Measurements from ENCODE around the gene CNNM4. TPM values are rescaled to one million over a fixed set of nuclear protein-coding genes. Genes with fewer than 3 reads are reported as not detected.

Gene CNNM4
- total RNA-seq, 1 donor from 2014 or later: 15.5 TPM

DNA sequence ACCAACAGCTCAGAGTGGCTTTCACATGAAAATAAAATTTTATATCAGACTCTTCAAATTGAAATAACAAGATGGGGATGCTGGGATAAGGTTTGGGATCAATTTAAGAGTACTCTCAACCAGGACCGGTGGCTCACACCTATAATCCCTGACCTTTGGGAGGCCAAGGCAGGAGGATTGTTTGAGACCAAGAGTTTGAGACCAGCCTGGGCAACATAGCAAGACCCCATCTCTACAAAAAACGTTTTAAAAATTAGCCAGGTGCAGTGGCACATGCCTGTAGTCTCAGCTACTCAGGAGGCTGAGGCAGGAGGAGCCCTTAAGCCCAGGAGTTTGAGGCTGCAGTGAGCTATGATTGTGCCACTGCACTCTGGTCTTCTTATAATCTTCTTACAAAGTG is 23.5 kb upstream of the CNNM4 start:
- Histone ChIP-seq H2AFZ (replicated peaks) (no peak overlapping the region), H3F3A (ENCODE audit: low read depth) (no peaks in the 10 kb centered on the region), H3K4me2 (no peak overlapping the region), H3K27me3 (no peaks in the 10 kb centered on the region), H3K9ac (no peak overlapping the region), H3K27ac (no peak overlapping the region), H3K9me3 (ENCODE audit: low read depth) (no peaks in the 10 kb centered on the region), H4K20me1 (ENCODE audit: low read depth) (peaks cover 12% of the 10 kb centered on the region), H3K4me1 (peaks cover 5% of the 10 kb centered on the region), H3K4me3 (no peak overlapping the region), H3K36me3 (peaks cover 4% of the 10 kb centered on the region), H3K79me2 (ENCODE audit: low read depth) (peaks cover 41% of the 10 kb centered on the region)
- Mint-ChIP-seq H3K4me3 (peak overlapping the region; percentile 73), H3K27ac (no peak overlapping the region), H3K36me3 (peaks cover 21% of the 10 kb centered on the region), H3K27me3 (ENCODE audit: insufficient read depth, low read depth) (peaks cover 2% of the 10 kb centered on the region), H3K9me3 (no peaks in the 10 kb centered on the region), H3K4me1 (peaks cover 24% of the 10 kb centered on the region)
- DNase-seq (ENCODE audit: low spot score): no peak
- TF ChIP-seq, protein P1, sequence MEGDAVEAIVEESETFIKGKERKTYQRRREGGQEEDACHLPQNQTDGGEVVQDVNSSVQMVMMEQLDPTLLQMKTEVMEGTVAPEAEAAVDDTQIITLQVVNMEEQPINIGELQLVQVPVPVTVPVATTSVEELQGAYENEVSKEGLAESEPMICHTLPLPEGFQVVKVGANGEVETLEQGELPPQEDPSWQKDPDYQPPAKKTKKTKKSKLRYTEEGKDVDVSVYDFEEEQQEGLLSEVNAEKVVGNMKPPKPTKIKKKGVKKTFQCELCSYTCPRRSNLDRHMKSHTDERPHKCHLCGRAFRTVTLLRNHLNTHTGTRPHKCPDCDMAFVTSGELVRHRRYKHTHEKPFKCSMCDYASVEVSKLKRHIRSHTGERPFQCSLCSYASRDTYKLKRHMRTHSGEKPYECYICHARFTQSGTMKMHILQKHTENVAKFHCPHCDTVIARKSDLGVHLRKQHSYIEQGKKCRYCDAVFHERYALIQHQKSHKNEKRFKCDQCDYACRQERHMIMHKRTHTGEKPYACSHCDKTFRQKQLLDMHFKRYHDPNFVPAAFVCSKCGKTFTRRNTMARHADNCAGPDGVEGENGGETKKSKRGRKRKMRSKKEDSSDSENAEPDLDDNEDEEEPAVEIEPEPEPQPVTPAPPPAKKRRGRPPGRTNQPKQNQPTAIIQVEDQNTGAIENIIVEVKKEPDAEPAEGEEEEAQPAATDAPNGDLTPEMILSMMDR (IDR thresholded peaks at IDR 0.05): no peak
- TF ChIP-seq EZH2phosphoT487 (IDR thresholded peaks at IDR 0.05) (no peak), EZH2 (IDR thresholded peaks at IDR 0.05) (no peak)

DNA sequence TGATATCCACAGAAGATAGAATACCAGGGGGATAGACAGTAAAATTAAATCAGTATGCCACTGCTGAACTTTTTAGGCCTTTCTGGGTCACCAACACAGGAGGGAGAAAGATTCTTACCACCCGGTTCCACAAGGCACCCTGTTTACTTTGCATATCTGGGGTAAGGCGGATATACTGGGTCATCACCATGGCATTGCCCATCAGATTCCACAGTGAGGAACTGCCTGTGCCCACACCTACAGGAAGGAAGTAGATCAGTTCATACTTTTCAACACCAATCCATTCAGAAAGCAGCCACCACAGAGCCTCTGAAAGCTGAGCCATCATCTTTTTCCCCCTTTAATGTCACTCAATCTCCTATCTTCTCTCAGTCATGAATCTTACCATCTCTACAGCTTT is 22.9 kb upstream of the CNNM4 start:
- Mint-ChIP-seq H3K9me3 (no peaks in the 10 kb centered on the region), H3K4me1 (peaks cover 24% of the 10 kb centered on the region), H3K36me3 (peaks cover 20% of the 10 kb centered on the region), H3K27ac (no peak overlapping the region), H3K4me3 (peak overlapping the region; percentile 73), H3K27me3 (ENCODE audit: insufficient read depth, low read depth) (peaks cover 2% of the 10 kb centered on the region)
- Histone ChIP-seq H3K9ac (no peak overlapping the region), H3K79me2 (ENCODE audit: low read depth) (peaks cover 41% of the 10 kb centered on the region), H3K36me3 (peaks cover 4% of the 10 kb centered on the region), H3K4me3 (no peak overlapping the region), H3K4me2 (no peak overlapping the region), H3K27me3 (no peaks in the 10 kb centered on the region), H2AFZ (replicated peaks) (no peak overlapping the region), H4K20me1 (ENCODE audit: low read depth) (peaks cover 12% of the 10 kb centered on the region), H3K27ac (no peak overlapping the region), H3K4me1 (peaks cover 5% of the 10 kb centered on the region), H3K9me3 (ENCODE audit: low read depth) (no peaks in the 10 kb centered on the region), H3F3A (ENCODE audit: low read depth) (no peaks in the 10 kb centered on the region)
- TF ChIP-seq EZH2phosphoT487 (IDR thresholded peaks at IDR 0.05) (no peak), EZH2 (IDR thresholded peaks at IDR 0.05) (no peak)
- TF ChIP-seq, protein P1 (IDR thresholded peaks at IDR 0.05): no peak
- no peak for DNase-seq (ENCODE audit: low spot score)

DNA sequence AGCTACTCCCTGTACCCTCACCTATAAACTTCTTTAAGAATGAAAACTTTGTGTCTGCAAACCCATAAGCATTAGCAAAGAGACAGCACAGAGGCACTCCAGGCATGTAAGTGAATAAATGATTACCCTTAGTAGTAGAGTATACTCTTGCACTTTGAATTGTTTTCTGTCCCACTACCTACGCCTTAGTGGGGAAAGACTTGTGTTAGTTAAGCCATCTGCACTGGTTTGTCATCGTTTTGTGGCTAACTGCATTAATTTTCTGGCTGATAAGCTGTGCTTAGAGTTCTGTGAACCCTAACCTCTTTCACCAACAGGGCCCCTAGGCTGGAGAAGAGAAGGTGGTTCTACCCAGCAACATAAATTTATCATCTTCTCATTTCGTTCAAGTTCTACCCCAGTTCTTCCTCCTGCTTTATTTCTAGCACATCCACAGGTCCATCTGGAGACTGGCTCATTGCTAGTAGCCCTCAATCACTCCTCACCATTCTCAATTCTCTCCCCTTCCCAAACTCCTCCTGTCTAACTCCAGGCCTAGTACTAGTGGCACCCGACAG is 21.5 kb upstream of the CNNM4 start:
- peak overlapping the region; percentile 86 for H3K4me3 ChIP-seq
- Mint-ChIP-seq H3K27ac (peak overlapping the region; percentile 95), H3K4me1 (peaks cover 24% of the 10 kb centered on the region), H3K4me3 (peak overlapping the region; percentile 98), H3K36me3 (peaks cover 10% of the 10 kb centered on the region), H3K9me3 (no peaks in the 10 kb centered on the region), H3K27me3 (ENCODE audit: insufficient read depth, low read depth) (peaks cover 9% of the 10 kb centered on the region)
- no peak for DNase-seq (ENCODE audit: low spot score)
- H3K27ac ChIP-seq: no peak overlapping the region
- H3K4me2 ChIP-seq: peak overlapping the region; percentile 94
- peak overlapping the region; percentile 81 for H3K9ac ChIP-seq
- peaks cover 41% of the 10 kb centered on the region for H3K79me2 ChIP-seq (ENCODE audit: low read depth)
- no peaks in the 10 kb centered on the region for H3K36me3 ChIP-seq
- peaks cover 5% of the 10 kb centered on the region for H3K4me1 ChIP-seq
- H2AFZ ChIP-seq (replicated peaks): peak overlapping the region; percentile 94
- H4K20me1 ChIP-seq (ENCODE audit: low read depth): peaks cover 12% of the 10 kb centered on the region
- no peaks in the 10 kb centered on the region for H3F3A ChIP-seq (ENCODE audit: low read depth)
- TF ChIP-seq, protein P1 (IDR thresholded peaks at IDR 0.05): no peak
- TF ChIP-seq EZH2phosphoT487 (IDR thresholded peaks at IDR 0.05): no peak
- TF ChIP-seq EZH2 (IDR thresholded peaks at IDR 0.05): no peak
- H3K27me3 ChIP-seq: no peaks in the 10 kb centered on the region
- H3K9me3 ChIP-seq (ENCODE audit: low read depth): no peaks in the 10 kb centered on the region
